HL-60 (cell line): ENCODE results near the gene OSBPL8.

Experiments
- GABPA ChIP-seq: IDR thresholded peaks from 2 replicates; pipeline ENCODE4 v1.6.1; 2012; ENCODE audit warnings: low read depth
- POLR2AphosphoS5 ChIP-seq: IDR thresholded peaks from 2 replicates; pipeline ENCODE4 v1.6.1; 2012; ENCODE audit warnings: low read depth
- SPI1 ChIP-seq: IDR thresholded peaks from 2 replicates; pipeline ENCODE4 v1.6.1; 2012; ENCODE audit warnings: low read depth, mild to moderate bottlenecking, borderline replicate concordance
- TF ChIP-seq, protein P1 (sequence below): IDR thresholded peaks from one replicate; pipeline ENCODE4 v1.5.1; 2011; ENCODE audit warnings: low read length, control low read depth, inconsistent platforms; ENCODE audit not compliant: insufficient read depth
- TF ChIP-seq, protein P2 (sequence below): IDR thresholded peaks from 2 replicates; pipeline ENCODE4 v1.6.1; 2012; ENCODE audit warnings: low read depth; ENCODE audit not compliant: insufficient replicate concordance

DNA sequence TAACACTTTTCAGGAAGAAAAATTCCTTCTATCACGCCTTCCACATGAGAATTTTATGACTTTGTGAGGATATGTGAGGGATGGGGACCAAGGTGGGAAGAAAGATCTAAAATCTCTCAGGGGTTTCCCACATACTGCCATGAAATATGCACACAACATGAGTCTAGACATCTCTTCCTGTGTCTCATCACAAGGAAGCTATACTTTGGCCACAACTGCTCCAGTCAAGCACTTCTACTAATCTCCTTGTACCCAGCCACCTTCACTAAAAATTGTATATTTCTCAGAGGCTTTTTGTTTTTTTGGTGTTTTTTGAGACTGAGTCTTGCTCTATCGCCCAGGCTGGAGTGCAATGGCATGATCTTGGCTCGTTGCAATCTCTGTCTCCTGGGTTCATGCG is 3.2 kb downstream of the OSBPL8 start:
- TF ChIP-seq, protein P1, sequence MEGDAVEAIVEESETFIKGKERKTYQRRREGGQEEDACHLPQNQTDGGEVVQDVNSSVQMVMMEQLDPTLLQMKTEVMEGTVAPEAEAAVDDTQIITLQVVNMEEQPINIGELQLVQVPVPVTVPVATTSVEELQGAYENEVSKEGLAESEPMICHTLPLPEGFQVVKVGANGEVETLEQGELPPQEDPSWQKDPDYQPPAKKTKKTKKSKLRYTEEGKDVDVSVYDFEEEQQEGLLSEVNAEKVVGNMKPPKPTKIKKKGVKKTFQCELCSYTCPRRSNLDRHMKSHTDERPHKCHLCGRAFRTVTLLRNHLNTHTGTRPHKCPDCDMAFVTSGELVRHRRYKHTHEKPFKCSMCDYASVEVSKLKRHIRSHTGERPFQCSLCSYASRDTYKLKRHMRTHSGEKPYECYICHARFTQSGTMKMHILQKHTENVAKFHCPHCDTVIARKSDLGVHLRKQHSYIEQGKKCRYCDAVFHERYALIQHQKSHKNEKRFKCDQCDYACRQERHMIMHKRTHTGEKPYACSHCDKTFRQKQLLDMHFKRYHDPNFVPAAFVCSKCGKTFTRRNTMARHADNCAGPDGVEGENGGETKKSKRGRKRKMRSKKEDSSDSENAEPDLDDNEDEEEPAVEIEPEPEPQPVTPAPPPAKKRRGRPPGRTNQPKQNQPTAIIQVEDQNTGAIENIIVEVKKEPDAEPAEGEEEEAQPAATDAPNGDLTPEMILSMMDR, result no peak
- TF ChIP-seq POLR2AphosphoS5 (no peak), GABPA (no peak), SPI1 (no peak)
- TF ChIP-seq, protein P2, sequence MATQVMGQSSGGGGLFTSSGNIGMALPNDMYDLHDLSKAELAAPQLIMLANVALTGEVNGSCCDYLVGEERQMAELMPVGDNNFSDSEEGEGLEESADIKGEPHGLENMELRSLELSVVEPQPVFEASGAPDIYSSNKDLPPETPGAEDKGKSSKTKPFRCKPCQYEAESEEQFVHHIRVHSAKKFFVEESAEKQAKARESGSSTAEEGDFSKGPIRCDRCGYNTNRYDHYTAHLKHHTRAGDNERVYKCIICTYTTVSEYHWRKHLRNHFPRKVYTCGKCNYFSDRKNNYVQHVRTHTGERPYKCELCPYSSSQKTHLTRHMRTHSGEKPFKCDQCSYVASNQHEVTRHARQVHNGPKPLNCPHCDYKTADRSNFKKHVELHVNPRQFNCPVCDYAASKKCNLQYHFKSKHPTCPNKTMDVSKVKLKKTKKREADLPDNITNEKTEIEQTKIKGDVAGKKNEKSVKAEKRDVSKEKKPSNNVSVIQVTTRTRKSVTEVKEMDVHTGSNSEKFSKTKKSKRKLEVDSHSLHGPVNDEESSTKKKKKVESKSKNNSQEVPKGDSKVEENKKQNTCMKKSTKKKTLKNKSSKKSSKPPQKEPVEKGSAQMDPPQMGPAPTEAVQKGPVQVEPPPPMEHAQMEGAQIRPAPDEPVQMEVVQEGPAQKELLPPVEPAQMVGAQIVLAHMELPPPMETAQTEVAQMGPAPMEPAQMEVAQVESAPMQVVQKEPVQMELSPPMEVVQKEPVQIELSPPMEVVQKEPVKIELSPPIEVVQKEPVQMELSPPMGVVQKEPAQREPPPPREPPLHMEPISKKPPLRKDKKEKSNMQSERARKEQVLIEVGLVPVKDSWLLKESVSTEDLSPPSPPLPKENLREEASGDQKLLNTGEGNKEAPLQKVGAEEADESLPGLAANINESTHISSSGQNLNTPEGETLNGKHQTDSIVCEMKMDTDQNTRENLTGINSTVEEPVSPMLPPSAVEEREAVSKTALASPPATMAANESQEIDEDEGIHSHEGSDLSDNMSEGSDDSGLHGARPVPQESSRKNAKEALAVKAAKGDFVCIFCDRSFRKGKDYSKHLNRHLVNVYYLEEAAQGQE, result no peak
